Cardiac muscle cell (in vitro differentiated cells and primary cell): ENCODE results near the gene MRTO4. TPM values are rescaled to one million over a fixed set of nuclear protein-coding genes. Genes with fewer than 3 reads are reported as not detected.
"Not testable (repeated sequence)": the region's sequence is repeated elsewhere in the genome, so short reads cannot be mapped to it uniquely, and the experiment has no call there.

ENCODE experiments used
- DNase-seq, 2 donors: peaks; one replicate each; pipeline versions ENCODE4 v3.0.0 to v3.0.0-alpha.2; 2010 to 2017; ENCODE audit warnings: low read depth in 1 of 2, low spot score in 1 of 2
- H3K27ac ChIP-seq: fragments of 200-600 bp; sonication (generic); 2 replicates; pipeline ENCODE4 v1.5.1; 2016
- H3K27me3 ChIP-seq: fragments of 200-600 bp; sonication (generic); 2 replicates; pipeline ENCODE4 v1.6.0; 2016; ENCODE audit warnings: control low read depth
- H3K36me3 ChIP-seq: fragments of 200-600 bp; sonication (generic); 2 replicates; pipeline ENCODE4 v1.5.1; 2016; ENCODE audit warnings: control low read depth
- H3K4me1 ChIP-seq: fragments of 200-600 bp; sonication (generic); 2 replicates; pipeline ENCODE4 v1.8.1; 2017; ENCODE audit warnings: low read depth, mild to moderate bottlenecking, mixed run types
- H3K4me3 ChIP-seq: fragments of 200-600 bp; sonication (generic); 2 replicates; pipeline ENCODE4 v1.5.1; 2016; ENCODE audit warnings: mild to moderate bottlenecking
- H3K9me3 ChIP-seq: fragments of 200-600 bp; sonication (generic); 2 replicates; pipeline ENCODE4 v1.5.1; 2017; ENCODE audit warnings: low read depth, mild to moderate bottlenecking, control low read depth
- polyA plus RNA-seq: library from polyadenylated mRNA; unstranded; fragments of >200 nt; fragmentation: Nextera tagmentation; extraction: Ambion mirVana; gene quantifications from 2 replicates; pipeline ENCODE4 v1.2.1, GENCODE V29; 2016
- total RNA-seq: library from RNA; depleted of rRNA; stranded (reverse); fragments of >200 nt; gene quantifications from 2 replicates; pipeline ENCODE4 v1.2.3, GENCODE V29; 2016
- TF ChIP-seq, protein P1 (sequence below): IDR thresholded peaks from 2 replicates; pipeline ENCODE4 v1.5.1; 2012; ENCODE audit warnings: low read depth, mild to moderate bottlenecking, low read length

MRTO4 gene
- total and polyA plus RNA-seq, 2 experiments from 2014 or later = 21.3 to 33.6 TPM

DNA sequence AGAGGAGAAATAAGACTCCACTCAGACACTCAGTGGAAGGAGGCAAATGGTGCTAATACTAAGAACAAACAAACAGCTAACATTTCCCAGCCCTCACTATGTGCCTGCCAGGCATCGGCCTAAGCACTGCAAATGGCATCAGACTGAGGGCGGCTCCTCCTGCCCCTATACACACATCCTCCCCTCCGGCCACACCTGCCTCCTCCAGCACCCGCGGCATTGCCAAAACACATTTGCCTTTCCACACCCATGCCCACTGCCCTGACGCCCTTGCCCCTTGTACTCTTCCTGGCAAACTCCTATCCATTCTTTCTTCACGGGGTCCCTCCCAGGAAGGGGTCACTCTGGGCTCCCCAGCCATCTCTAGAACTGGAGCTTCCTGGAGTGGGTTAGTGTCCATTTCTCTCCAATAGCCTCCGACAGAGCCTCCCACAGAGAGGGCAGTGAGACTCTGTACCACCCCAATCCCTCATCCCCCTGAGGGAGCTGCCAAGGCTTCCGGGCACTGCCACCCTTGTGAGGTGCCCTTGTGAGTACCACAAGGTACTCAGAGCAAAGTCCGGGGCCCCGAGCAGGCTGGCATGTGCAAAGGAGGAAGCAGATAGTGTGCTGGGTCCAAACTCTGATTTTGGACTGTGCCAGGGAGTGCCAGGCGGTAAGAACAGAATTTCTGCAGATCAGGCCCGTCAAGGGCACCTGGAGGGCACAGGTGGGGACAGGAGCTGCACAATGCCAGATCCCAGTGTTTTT, 36.0 kb downstream of the MRTO4 start:
- H3K27me3 ChIP-seq = peaks cover 19% of the 10 kb centered on the region

DNA sequence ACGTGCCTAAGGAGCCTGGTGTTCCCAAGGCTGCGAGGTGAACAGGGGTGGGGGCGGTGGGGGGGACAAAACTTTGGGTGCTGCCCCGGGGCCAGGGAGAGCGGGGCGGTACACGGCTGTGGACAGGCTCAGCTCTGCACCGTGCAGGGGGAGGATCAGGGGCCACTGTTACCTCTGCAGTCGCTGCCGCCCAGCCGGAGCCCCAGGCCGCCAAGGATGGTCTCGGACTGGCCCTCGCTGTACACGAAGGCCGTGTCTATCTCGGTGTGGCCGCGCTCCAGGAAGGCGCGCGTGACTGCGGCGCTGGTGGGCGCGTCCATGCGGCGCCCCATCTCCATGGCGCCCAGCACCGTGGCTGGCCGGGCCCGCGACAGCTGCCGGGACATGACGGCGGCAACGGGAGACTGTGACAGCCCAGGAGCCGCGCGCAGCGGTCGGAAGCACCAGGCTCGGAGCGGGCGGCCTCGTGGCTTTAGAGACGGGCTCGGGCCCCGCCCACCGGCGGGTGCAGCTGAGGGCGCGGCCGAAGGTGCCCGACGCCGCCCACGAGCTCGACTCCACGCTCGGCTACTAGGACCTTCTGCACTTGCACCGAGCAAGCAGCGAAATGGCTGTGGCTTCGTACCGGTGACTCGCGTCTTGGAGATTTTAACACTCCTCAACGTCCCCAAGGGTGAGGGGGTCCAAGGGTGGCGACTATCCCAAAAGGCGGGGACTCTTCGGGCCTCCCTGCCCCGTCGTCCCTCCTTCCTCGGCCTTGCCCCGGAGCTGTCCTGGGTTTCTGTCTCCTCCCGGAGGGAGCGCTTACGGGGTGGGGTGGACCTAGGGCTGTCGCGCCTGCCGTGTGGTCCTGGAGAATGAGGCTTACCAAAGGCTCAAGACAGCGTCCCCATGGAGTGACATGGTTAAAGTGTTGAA, 37.0 kb downstream of the MRTO4 start, which contains the start of gene AKR7A3:
AKR7A3 (minus strand) TSS at position 447 of the 918 bp plus-strand sequence; CDS start at position 386, 61 bp downstream.
- H3K27ac ChIP-seq, H3K4me3 ChIP-seq, H3K36me3 ChIP-seq, H3K4me1 ChIP-seq, H3K9me3 ChIP-seq: not testable (repeated sequence)
- peaks cover 19% of the 10 kb centered on the region for H3K27me3 ChIP-seq
- DNase-seq = peak; percentile 34 to 42

More for the DNA sequence above, 36.0 kb downstream of the MRTO4 start:
- Histone ChIP-seq H3K4me1 (no peaks in the 10 kb centered on the region), H3K27ac (no peak overlapping the region), H3K4me3 (no peak overlapping the region), H3K36me3 (no peaks in the 10 kb centered on the region), H3K9me3 (no peaks in the 10 kb centered on the region)
- DNase-seq = no peak
- TF ChIP-seq, protein P1, sequence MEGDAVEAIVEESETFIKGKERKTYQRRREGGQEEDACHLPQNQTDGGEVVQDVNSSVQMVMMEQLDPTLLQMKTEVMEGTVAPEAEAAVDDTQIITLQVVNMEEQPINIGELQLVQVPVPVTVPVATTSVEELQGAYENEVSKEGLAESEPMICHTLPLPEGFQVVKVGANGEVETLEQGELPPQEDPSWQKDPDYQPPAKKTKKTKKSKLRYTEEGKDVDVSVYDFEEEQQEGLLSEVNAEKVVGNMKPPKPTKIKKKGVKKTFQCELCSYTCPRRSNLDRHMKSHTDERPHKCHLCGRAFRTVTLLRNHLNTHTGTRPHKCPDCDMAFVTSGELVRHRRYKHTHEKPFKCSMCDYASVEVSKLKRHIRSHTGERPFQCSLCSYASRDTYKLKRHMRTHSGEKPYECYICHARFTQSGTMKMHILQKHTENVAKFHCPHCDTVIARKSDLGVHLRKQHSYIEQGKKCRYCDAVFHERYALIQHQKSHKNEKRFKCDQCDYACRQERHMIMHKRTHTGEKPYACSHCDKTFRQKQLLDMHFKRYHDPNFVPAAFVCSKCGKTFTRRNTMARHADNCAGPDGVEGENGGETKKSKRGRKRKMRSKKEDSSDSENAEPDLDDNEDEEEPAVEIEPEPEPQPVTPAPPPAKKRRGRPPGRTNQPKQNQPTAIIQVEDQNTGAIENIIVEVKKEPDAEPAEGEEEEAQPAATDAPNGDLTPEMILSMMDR = no peak

DNA sequence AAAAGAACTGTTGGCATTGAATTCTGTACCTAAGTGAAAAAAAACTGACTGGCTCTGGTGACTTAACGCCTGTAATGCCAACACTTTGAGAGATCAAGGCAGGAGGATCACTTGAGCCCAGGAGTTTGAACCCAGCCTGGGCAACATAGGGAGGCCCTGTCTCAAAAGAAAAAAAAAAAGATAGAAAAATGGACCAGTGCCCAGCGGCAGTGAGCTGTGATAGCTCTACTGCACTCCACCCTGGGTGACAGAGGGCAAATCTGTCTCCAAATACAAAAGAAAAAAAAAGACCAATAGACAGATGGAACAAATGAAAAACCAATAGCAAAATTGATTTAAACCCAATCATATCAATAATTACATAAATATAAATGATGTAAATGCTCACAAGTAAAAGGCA, 37.6 kb downstream of the MRTO4 start:
- DNase-seq = no peak
- Histone ChIP-seq H3K9me3 (no peaks in the 10 kb centered on the region), H3K36me3 (no peaks in the 10 kb centered on the region), H3K27me3 (peaks cover 19% of the 10 kb centered on the region), H3K4me3 (no peak overlapping the region), H3K4me1 (no peaks in the 10 kb centered on the region), H3K27ac (no peak overlapping the region)
- TF ChIP-seq, protein P1 = no peak

DNA sequence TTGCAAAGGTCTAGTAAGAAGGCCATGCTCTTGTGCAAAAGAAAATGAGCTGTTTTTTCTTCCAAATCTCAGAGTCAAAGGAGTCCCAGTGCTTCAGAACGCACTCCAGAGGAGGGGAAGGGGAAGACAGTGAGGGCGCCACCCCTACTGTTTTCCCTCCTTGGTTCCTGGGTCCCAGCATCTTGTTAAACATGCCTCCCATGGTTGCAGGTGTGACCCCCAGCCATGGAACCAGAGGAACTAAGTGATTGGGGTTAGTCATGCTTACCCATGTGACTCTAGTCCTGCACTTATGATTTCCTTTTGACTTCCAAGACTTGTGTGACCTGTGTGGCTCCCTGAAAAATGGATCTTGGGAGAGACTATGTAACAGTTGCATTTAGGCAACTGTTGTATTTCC, 43.0 kb downstream of the MRTO4 start:
- TF ChIP-seq, protein P1 = no peak
- H3K27ac ChIP-seq = no peak overlapping the region

DNA sequence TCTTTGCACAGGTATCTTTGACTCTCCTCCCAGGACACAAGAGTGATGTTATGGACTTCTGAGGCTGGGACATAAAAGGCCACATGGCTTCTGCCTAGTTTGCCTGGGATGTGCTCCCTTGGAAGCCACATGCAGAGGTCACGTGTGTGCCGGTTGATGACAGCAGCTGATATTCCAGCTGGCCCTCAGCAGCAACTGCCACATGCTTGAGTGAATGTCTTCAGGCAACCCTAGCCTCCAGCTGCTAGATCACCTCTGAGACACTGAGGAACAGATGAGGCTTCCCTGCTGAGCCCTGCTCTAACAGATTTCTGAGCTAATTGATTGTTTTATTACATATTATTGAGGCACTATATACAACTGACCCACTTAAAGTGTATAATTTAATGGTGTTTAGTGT, 48.6 kb downstream of the MRTO4 start:
- Histone ChIP-seq H3K27me3 (no peaks in the 10 kb centered on the region), H3K36me3 (peaks cover 13% of the 10 kb centered on the region), H3K4me3 (no peak overlapping the region), H3K9me3 (no peaks in the 10 kb centered on the region), H3K4me1 (no peaks in the 10 kb centered on the region), H3K27ac (no peak overlapping the region)
- TF ChIP-seq, protein P1 = no peak
- no peak for DNase-seq

More for the DNA sequence above, 43.0 kb downstream of the MRTO4 start:
- no peaks in the 10 kb centered on the region for H3K36me3 ChIP-seq
- H3K9me3 ChIP-seq = no peaks in the 10 kb centered on the region
- H3K4me3 ChIP-seq = no peak overlapping the region
- DNase-seq = no peak
- H3K27me3 ChIP-seq = peaks cover 4% of the 10 kb centered on the region
- no peaks in the 10 kb centered on the region for H3K4me1 ChIP-seq

DNA sequence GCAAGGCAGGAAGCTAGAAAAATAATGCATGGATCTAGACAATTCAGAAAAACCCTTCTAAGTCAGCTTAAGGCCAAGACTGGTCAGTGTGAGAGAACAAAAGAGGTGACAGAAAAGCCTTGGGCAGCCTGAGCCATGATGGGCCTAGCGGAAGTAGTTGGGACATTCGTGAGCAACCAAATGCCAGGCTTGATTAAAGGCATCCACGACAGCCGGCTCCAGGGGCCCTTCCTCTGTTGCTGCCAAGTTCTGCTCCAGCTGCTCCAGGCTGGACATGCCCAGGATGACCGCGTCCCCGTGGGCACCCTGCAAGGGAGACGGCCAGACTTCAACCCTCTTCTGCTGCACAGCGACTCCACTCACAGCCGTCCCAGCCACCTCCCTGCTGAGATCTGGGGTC, 52.5 kb downstream of the MRTO4 start:
- not testable (repeated sequence) for H3K27ac ChIP-seq, H3K9me3 ChIP-seq, H3K4me3 ChIP-seq, H3K27me3 ChIP-seq, H3K4me1 ChIP-seq, DNase-seq
- peaks cover 20% of the 10 kb centered on the region for H3K36me3 ChIP-seq
